OCI-LY1 (cell line): ENCODE data around the gene PVRIG.
"Not testable (repeated sequence)": the region's sequence is repeated elsewhere in the genome, so short reads cannot be mapped to it uniquely, and the experiment has no call there.

ENCODE experiments used
- H2AFZ ChIP-seq: fragments of 200-600 bp; sonication (generic), shearing (Covaris generic); 2 replicates; pipeline ENCODE4 v1.6.0; 2014; ENCODE audit warnings: antibody characterized with exemption, mild to moderate bottlenecking, low read length
- H3F3A ChIP-seq: fragments of 200-600 bp; sonication (generic), shearing (Covaris generic); 2 replicates; pipeline ENCODE4 v1.6.0; 2014; ENCODE audit warnings: mild to moderate bottlenecking, antibody characterized with exemption, low read length, moderate library complexity; ENCODE audit not compliant: insufficient read depth
- H3K27ac ChIP-seq: fragments of 200-600 bp; sonication (generic); 2 replicates; pipeline ENCODE4 v1.5.1; 2014; ENCODE audit warnings: low read length, mixed run types, mild to moderate bottlenecking, low read depth; ENCODE audit not compliant: poor library complexity, severe bottlenecking
- H3K27me3 ChIP-seq: fragments of 200-600 bp; sonication (generic); 2 replicates; pipeline ENCODE4 v1.6.0; 2014; ENCODE audit warnings: antibody characterized with exemption, mild to moderate bottlenecking, low read length, moderate library complexity; ENCODE audit not compliant: insufficient read depth
- H3K36me3 ChIP-seq: fragments of 200-600 bp; sonication (generic); 2 replicates; pipeline ENCODE4 v1.6.1; 2014; ENCODE audit warnings: mild to moderate bottlenecking, antibody characterized with exemption, low read length, moderate library complexity, mixed read lengths; ENCODE audit not compliant: insufficient read depth
- H3K4me1 ChIP-seq: fragments of 200-600 bp; sonication (generic); 2 replicates; pipeline ENCODE4 v1.5.1; 2014; ENCODE audit warnings: mild to moderate bottlenecking, low read length, moderate library complexity; ENCODE audit not compliant: insufficient read depth, severe bottlenecking
- H3K4me2 ChIP-seq: fragments of 200-600 bp; sonication (generic), shearing (Covaris generic); 2 replicates; pipeline ENCODE4 v1.6.1; 2014; ENCODE audit warnings: low read length
- H3K4me3 ChIP-seq: fragments of 200-600 bp; sonication (generic); 2 replicates; pipeline ENCODE4 v1.5.1; 2014; ENCODE audit warnings: low read length, low read depth, mild to moderate bottlenecking, mixed read lengths; ENCODE audit not compliant: poor library complexity, severe bottlenecking
- H3K79me2 ChIP-seq: fragments of 200-600 bp; shearing (Covaris generic); 2 replicates; pipeline ENCODE4 v1.6.1; 2016; ENCODE audit warnings: mixed run types, low read length, mixed read lengths; ENCODE audit not compliant: insufficient read depth
- H3K9ac ChIP-seq: fragments of 200-600 bp; sonication (generic), shearing (Covaris generic); 2 replicates; pipeline ENCODE4 v1.6.1; 2014; ENCODE audit warnings: mild to moderate bottlenecking, low read length, mixed read lengths
- H3K9me2 ChIP-seq: fragments of 200-600 bp; sonication (generic), shearing (Covaris generic); 2 replicates; pipeline ENCODE4 v1.6.1; 2014; ENCODE audit warnings: low read depth, mild to moderate bottlenecking, low read length, mixed read lengths
- H3K9me3 ChIP-seq: fragments of 200-600 bp; shearing (Covaris generic); 2 replicates; pipeline ENCODE4 v1.6.1; 2014; ENCODE audit warnings: low read length, mixed read lengths
- H4K20me1 ChIP-seq: fragments of 200-600 bp; sonication (generic), shearing (Covaris generic); 2 replicates; pipeline ENCODE4 v1.6.0; 2016; ENCODE audit warnings: mild to moderate bottlenecking, low read length; ENCODE audit not compliant: insufficient read depth
- EZH2 ChIP-seq: fragments of 200-600 bp; sonication (generic), shearing (Covaris generic); IDR thresholded peaks from 2 replicates; pipeline ENCODE4 v1.8.0; 2017; ENCODE audit warnings: borderline replicate concordance, mixed run types, mild to moderate bottlenecking, antibody characterized with exemption, low read length, moderate library complexity, mixed read lengths
- TF ChIP-seq, protein P1 (sequence below): fragments of 200-600 bp; sonication (generic), shearing (Covaris generic); IDR thresholded peaks from 2 replicates; pipeline ENCODE4 v1.5.1; 2017; ENCODE audit warnings: mild to moderate bottlenecking, antibody characterized with exemption, low read length, moderate library complexity, mixed read lengths

Gene PVRIG

DNA sequence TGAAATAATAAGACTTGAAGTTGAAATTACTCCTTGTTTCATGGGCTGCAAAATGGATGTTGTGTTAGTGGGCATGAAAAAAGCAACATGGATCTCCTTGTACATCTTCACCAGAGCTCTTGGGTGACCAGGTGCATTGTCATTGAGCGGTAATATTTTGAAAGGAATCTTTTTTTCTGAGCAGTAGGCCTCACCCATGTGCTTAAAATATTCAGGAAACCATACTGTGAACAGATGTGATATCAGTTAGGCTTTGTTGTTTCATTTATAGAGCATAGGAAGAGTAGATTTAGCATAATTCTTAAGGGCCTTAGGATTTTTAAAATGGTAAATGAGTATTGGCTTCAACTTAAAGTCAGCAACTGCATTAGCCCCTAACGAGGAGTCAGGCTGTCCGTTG, 26.8 kb upstream of the PVRIG start:
- Histone ChIP-seq H2AFZ (0 out of 2 replicates have a peak overlapping the region, but pooled peaks have one; percentile 14), H3K9me3 (no peaks in the 10 kb centered on the region), H3K36me3 (no peaks in the 10 kb centered on the region), H3K4me1 (peaks cover 64% of the 10 kb centered on the region), H3F3A (peaks cover 7% of the 10 kb centered on the region; the same call in 1 of the 2 replicates), H3K27ac (peak overlapping the region; percentile 93), H4K20me1 (no peaks in the 10 kb centered on the region), H3K4me2 (peak overlapping the region; percentile 29; the same call in 1 of the 2 replicates), H3K79me2 (no peaks in the 10 kb centered on the region), H3K9me2 (no peaks in the 10 kb centered on the region), H3K27me3 (no peaks in the 10 kb centered on the region), H3K4me3 (no peak overlapping the region), H3K9ac (peak overlapping the region; percentile 14; the same call in 1 of the 2 replicates)
- TF ChIP-seq, protein P1, sequence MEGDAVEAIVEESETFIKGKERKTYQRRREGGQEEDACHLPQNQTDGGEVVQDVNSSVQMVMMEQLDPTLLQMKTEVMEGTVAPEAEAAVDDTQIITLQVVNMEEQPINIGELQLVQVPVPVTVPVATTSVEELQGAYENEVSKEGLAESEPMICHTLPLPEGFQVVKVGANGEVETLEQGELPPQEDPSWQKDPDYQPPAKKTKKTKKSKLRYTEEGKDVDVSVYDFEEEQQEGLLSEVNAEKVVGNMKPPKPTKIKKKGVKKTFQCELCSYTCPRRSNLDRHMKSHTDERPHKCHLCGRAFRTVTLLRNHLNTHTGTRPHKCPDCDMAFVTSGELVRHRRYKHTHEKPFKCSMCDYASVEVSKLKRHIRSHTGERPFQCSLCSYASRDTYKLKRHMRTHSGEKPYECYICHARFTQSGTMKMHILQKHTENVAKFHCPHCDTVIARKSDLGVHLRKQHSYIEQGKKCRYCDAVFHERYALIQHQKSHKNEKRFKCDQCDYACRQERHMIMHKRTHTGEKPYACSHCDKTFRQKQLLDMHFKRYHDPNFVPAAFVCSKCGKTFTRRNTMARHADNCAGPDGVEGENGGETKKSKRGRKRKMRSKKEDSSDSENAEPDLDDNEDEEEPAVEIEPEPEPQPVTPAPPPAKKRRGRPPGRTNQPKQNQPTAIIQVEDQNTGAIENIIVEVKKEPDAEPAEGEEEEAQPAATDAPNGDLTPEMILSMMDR, result no peak
- TF ChIP-seq EZH2, result no peak

DNA sequence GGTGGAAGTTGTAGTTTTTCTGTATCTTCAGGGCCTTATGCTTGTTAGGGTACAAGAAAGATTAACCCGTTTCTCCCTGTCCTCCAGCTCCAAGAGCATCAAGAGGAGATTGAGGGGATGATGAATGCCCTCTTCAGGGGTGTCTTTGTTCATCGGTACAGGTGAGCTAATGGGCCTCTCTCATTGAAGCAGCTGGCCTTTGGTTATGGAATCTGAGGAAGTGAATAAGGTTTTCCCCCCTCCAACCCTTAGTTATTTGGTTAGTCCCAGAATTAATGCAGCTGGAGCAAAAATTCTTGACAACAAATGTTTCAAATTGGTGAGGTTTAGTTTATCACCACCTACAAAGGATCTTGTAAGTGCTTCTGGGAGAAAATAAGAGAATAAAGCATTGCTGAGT, 24.5 kb upstream of the PVRIG start:
- TF ChIP-seq, protein P1, result no peak
- no peak for TF ChIP-seq EZH2
- Histone ChIP-seq H3K9ac (no peak overlapping the region), H3K9me3 (no peaks in the 10 kb centered on the region), H2AFZ (peak overlapping the region; percentile 6; the same call in 1 of the 2 replicates), H3K4me3 (no peak overlapping the region), H3K36me3 (no peaks in the 10 kb centered on the region), H3K79me2 (no peaks in the 10 kb centered on the region), H4K20me1 (no peaks in the 10 kb centered on the region), H3K27me3 (no peaks in the 10 kb centered on the region), H3F3A (peaks cover 7% of the 10 kb centered on the region; the same call in 1 of the 2 replicates), H3K4me2 (no peak overlapping the region), H3K9me2 (no peaks in the 10 kb centered on the region), H3K4me1 (peaks cover 56% of the 10 kb centered on the region), H3K27ac (peak overlapping the region; percentile 93)

DNA sequence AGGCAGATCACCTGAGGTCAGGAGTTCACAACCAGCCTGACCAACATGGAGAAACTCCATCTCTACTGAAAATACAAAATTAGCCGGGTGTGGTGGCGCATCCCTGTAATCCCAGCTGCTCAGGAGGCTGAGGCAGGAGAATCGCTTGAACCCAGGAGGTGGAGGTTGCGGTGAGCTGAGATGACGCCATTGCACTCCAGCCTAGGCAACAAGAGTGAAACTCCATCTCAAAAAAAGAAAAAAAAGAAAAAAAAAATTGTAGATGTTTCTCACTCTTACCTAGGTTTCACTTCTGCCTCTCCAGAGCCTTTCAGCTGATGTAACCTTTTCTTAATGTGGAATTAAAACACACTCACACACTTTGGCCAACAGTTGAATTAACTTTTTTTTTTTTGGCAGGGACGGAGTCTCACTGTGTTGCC, 23.8 kb upstream of the PVRIG start:
- H3K9me3 ChIP-seq, H3K4me3 ChIP-seq, H3K9ac ChIP-seq, H3F3A ChIP-seq, H3K27me3 ChIP-seq, H3K79me2 ChIP-seq, H3K9me2 ChIP-seq, H3K4me2 ChIP-seq, H3K36me3 ChIP-seq, H4K20me1 ChIP-seq, H2AFZ ChIP-seq: not testable (repeated sequence)
- Histone ChIP-seq H3K4me1 (peaks cover 56% of the 10 kb centered on the region), H3K27ac (peak overlapping the region; percentile 93)

DNA sequence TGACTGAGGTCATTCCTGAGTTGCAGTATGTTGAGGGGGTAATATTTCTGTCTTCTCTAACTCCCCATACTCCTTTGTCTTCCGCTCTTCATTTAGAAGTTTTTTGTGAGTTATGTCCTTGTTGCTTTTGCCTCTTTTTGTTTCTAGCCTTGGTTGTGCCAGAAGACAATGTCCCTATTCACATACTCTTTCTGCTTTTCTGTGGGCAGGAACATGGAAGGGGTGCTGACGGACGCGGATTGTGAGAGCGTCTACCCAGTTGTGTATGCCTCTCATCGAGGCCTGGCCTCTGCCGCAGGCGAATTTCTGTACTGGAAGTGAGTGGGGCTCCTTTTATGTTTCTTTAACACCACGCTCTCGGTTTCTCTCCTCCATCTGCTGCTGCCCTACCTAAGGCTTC, 21.5 kb upstream of the PVRIG start:
- H3K27ac ChIP-seq, result no peak overlapping the region
- no peaks in the 10 kb centered on the region for H3K36me3 ChIP-seq
- H3K9ac ChIP-seq, result no peak overlapping the region
- TF ChIP-seq EZH2, result no peak
- TF ChIP-seq, protein P1, result no peak
- H3K4me1 ChIP-seq, result peaks cover 32% of the 10 kb centered on the region
- no peaks in the 10 kb centered on the region for H3K9me3 ChIP-seq
- peaks cover 4% of the 10 kb centered on the region; the same call in 1 of the 2 replicates for H3K27me3 ChIP-seq
- peaks cover 7% of the 10 kb centered on the region; the same call in 1 of the 2 replicates for H3F3A ChIP-seq
- no peaks in the 10 kb centered on the region for H3K9me2 ChIP-seq
- H3K4me2 ChIP-seq, result no peak overlapping the region
- no peak overlapping the region for H3K4me3 ChIP-seq
- no peaks in the 10 kb centered on the region for H4K20me1 ChIP-seq
- H3K79me2 ChIP-seq, result no peaks in the 10 kb centered on the region
- no peak overlapping the region for H2AFZ ChIP-seq
